GM21528 (cell line): ENCODE results near the gene C1QTNF5.

Experiments used
- ATAC-seq: cut with Tn5 transposase; IDR thresholded peaks from one replicate; pipeline ENCODE4 v1.9.1; 2021; ENCODE audit warnings: mild to moderate bottlenecking, moderate library complexity; ENCODE audit not compliant: unreplicated experiment, low FRiP score

C1QTNF5 gene

GRCh38 chr11:119359365-119360214 is 18.9 kb upstream of the C1QTNF5 start:
- no peak for ATAC-seq

GRCh38 chr11:119357074-119357473 is 16.4 kb upstream of the C1QTNF5 start:
- ATAC-seq: no peak

DNA sequence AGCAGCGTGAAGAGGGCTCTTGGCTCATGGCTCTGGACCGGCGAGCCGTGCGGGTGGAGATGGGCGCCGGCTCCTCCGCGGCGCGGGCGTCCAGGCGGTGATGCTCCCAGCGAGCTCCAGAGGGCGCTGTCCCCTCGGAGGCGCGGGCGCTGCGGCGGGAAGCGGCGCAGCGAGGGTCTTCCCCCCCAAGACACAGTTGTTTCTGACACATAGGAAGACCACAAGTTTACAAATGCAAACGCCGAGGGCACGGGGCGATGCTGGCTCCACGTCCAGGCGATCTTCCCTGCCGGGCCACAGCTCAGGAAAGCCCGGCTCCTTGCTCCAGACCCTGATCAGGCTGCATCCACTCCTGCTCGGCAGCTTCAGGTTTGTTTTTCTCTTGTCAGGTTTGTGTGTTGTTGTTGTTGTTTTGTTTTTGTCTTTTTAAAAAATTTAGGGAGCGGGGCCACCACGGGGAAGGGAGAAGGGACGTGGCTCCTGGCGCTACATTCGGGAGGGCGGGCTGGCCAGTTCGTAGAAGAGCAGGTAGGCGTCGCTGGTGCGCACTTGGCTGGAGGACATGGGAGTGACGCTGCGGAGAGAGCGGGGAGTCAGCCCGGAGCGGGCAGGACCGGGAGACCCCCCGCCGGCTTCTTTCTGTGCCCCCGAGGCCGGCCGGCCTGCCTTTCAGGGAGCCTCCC is 15.8 kb upstream of the C1QTNF5 start:
- peak; percentile 68 for ATAC-seq

DNA sequence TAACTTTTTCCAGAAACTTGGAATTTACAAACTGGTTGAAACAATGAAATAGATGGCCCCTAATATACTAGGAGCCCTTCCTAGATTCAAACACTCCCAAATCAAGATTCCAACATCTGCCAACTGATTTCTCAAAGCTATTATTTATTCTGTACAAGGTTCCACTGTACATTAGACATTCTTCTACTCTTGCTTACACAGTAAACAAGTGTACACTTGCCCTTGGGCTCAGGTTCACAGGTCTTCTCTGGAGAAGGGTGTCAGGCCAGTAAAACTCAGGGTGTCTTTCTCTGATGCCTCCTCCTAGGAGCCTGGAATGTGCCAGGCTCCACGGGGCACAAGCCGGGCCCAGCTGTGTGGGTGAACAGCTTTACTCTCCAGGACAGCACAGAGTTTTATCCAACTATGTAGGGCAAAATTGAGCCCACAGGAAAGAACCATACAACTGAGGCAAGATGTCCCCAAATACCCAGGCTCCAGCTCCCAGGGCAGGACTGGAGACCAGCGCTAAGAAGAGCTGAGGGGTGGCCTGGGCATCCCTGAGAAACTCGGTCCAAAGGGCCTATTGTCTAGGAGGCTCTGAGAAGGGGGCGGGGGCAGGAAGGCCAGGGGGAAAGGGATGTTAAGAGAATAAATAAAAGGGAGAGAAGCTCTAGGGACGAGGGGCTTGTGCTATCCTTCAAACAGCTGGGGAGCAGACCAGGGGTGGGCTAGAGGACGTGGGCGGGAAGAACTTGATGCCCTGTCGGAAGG is 14.6 kb upstream of the C1QTNF5 start:
- no peak for ATAC-seq

DNA sequence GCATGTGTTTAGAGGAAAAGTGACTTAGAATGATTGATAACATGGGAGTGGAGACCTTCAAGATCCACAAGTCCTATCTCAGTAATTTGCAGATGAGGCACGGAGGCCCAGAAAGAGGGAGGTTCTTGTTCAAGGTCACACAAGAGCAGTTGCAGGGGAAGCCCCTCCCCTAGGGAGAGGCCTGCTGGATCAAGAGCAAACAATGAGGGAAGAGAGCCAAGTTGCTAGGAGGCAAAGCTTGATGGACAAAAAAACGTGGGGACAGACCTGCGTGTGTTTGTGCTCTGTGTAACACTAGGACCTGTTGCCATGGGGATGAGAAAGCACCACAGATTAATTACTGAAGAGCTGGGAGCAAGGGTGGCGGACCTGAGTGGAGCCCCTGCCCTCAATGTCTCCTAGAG is 12.2 kb upstream of the C1QTNF5 start:
- ATAC-seq: no peak

- ATAC-seq: no peak
Measured at GRCh38 chr11:119351232-119351631, 10.5 kb upstream of the C1QTNF5 start.

- no peak for ATAC-seq
Measured at GRCh38 chr11:119350302-119350701, 9.6 kb upstream of the C1QTNF5 start.

DNA sequence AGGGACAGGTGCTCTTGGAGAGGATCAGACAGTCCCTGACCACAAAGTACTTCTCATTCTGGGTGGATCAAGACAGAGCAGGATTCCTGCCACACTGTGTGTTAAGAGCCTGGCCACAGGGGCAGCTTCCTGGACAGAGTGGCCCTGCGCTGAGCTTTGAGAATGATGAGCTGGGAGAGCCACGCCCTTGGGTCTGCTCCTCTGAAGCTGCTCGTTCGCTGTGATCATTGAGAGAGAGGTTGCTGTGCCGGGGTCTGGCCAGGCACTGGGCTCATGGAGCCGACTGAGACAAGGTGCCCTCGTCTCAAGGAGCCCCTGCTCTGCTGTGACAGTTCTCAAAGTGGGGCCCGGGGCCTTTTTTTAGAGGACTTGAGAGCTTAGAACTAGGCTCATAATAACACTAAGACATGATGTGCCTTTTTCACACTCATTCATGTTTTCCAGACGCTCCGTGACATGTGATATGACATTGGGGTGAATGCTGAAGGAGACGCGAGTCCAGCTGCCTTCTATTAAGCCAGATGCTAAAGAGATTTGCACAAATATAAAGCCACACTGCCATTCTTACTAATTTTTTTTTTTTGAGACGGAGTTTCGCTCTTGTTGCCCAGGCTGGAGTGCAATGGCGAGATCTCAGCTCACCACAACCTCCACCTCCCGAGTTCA is 7.4 kb upstream of the C1QTNF5 start:
- no peak for ATAC-seq

- ATAC-seq: no peak
Measured at GRCh38 chr11:119347242-119347641, 6.6 kb upstream of the C1QTNF5 start.

- no peak for ATAC-seq
Measured at GRCh38 chr11:119346605-119347004, 5.9 kb upstream of the C1QTNF5 start, which contains the start of gene MFRP. Gene MFRP (minus strand): TSS chr11:119346705. CDS start chr11:119346513, 192 bp downstream.

GRCh38 chr11:119345685-119346084 is 5.0 kb upstream of the C1QTNF5 start:
- no peak for ATAC-seq

DNA sequence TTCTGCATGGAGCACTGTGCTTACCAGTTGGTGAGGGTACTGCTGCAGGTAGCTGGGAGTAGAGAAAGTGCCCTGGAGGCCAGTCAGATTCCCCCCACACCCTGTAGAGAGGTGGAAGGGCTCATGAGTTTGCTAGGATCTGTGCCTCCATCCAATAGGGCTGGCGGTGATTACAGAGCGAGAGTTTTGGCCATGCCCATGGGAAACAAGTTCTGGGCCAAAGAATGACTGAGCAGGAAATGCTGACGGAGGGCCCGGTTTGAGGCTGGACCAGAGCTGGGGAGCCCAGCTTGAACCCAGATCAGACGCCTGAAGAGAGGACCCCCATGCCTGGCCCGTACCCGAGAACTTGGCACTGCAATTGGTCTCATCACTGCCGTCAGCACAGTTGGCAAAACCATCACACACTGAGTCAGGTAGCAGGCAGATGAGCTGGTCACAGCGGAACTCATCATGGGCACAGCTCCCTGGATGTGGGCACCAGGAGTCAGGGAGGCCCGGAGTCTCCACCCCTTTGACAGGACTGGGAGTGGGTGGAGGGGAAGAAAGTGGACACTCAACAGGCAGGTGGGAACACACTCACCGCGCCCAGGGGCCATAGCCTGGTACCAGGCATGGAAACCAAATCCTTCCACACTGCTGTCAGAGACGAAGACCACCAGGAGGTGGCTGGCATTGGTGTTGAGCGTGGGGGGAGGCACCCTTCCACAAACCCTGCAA is 3.8 kb upstream of the C1QTNF5 start:
- ATAC-seq: no peak

DNA sequence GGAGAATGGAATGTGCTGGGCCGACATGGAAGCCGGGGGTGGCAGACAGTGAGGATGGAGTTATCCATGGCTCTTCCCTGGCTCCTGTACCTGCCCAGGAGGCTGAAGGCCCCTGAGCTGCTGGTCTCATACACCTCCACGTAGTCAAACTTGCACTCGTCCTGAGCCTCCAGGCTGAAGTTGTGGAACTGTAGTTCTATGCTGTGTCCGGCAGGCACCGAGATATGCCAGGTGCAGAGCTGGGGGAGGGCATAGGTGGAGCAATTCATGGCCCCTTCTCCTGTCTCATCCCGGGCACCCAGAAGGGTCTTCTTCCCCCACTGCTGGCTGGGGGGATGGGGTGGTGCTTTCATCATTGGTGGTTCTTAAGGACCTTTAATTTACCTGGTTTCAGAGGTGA is 3.0 kb upstream of the C1QTNF5 start:
- ATAC-seq: no peak

- ATAC-seq: no peak
Measured at GRCh38 chr11:119342362-119343130, 1.9 kb upstream of the C1QTNF5 start.

- no peak for ATAC-seq
Measured at GRCh38 chr11:119342023-119342300, 1.3 kb upstream of the C1QTNF5 start.

GRCh38 chr11:119341222-119342022 is 739 bp upstream of the C1QTNF5 start:
- no peak for ATAC-seq

DNA sequence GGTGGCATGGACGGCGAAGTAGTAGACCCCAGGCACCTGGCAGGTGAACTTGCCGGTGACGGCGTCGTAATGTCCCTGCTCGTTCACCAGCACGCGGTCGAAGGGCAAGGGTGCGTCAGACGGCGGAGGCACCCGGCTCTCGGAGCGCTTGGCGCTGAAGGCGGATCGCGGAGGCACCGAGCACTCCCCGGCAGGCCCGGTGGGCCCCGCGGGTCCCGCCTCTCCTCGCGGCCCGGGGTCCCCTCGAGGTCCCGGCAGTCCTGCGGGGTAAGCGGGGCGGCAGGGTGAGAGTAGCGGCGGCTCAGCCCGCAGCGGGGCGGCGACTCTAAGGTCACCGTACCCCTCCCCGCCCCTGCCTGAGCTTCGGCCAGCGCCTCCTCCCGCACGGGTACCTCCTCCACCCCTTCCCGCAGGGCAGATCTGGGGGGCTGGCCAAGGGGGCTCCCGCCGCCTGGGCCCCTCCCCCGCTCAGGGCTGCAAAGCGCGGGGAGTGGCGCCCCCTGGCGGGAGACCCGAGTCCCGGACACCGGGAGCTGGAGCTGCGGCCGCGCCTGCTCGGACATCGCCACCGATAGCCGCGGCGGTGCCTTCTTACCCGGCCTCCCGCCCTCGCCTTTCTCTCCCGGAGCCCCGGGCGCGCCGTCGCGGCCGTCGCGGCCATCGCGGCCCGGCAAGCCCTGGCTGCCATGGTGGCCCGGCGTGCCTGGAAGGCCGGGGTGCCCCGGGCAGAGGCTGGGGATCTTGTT is 921 bp downstream of the C1QTNF5 start:
- ATAC-seq: no peak
